ENCODE results near the gene MTG2. TPM values are rescaled to one million over a fixed set of nuclear protein-coding genes. Genes with fewer than 3 reads are reported as not detected.

MTG2 gene
- total RNA-seq, 3 donors from 2014 or later = 16.3 to 32.1 (median 25.6) TPM

DNA sequence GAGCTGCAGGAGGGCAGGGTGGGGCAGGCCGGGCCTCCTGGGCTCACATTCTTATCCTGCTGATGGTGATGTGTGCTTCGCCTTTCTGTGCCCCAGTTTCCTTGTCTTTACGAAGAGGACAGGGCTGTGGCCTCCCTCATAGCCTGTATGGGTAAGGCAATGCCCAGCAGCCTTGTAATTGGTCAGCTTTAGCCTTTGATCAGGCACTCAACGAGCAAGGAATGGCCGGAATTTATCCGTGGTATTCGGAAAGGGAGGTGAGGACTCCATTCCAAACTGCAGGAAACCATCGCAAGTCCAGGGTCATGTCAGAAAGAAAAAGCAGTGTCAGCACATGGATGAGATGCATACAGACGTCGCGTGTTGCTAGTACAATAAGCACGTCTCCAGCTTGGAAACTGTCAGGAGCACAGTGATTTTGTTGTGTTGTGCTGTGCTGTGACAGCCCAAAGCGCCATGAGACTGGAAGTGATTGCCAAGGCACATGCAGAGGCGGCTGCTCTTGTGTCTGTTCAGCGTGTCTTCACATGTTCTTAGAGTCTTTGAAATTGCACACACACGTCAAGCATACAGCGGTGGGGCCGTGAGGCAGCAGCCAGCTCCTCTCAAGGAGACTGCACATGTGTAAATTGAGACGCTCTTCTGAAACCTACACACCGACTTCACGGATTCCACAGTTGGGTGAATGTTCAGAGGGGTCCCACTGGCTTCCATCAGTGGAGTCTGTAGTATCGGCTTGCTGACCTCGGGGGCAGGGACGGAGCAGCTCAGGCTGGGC, 33.1 kb upstream of the MTG2 start:
- peak in 1 of 2 donors; percentile 65 for DNase-seq (ENCODE audit: low spot score in 2 of 2)
- no peak for TF ChIP-seq POLR2AphosphoS5 (IDR thresholded peaks at IDR 0.05)
- TF ChIP-seq POLR2A (IDR thresholded peaks at IDR 0.05) = no peak
- TF ChIP-seq, protein P1, sequence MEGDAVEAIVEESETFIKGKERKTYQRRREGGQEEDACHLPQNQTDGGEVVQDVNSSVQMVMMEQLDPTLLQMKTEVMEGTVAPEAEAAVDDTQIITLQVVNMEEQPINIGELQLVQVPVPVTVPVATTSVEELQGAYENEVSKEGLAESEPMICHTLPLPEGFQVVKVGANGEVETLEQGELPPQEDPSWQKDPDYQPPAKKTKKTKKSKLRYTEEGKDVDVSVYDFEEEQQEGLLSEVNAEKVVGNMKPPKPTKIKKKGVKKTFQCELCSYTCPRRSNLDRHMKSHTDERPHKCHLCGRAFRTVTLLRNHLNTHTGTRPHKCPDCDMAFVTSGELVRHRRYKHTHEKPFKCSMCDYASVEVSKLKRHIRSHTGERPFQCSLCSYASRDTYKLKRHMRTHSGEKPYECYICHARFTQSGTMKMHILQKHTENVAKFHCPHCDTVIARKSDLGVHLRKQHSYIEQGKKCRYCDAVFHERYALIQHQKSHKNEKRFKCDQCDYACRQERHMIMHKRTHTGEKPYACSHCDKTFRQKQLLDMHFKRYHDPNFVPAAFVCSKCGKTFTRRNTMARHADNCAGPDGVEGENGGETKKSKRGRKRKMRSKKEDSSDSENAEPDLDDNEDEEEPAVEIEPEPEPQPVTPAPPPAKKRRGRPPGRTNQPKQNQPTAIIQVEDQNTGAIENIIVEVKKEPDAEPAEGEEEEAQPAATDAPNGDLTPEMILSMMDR (IDR thresholded peaks at IDR 0.05) = no peak
- peaks cover 0 to 1% of the 10 kb centered on the region in 2 donors for H3K4me1 ChIP-seq

DNA sequence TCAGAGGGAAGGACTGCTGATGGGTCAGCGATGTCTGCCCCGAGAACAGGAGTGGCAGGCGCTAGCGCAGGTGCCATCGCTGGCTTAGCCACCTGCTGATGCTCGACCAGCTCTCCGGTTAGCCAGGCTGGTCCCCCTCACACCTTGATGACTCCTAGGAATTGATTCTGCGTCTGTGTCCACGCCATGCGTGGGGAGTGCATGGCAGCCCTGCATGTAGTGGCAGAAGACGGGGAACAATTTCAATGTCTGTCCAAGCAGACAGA, 32.6 kb upstream of the MTG2 start:
- no peak overlapping the region for H3K27ac ChIP-seq
- H3K4me3 ChIP-seq = peak overlapping the region in 1 of 3 donors; percentile 2
- intact Hi-C loops (cut with DNase I; ENCODE audit: low total_unique reads) = no loop called here
- no peaks in the 10 kb centered on the region for H3K9me3 ChIP-seq
- TF ChIP-seq POLR2AphosphoS5 (IDR thresholded peaks at IDR 0.05) (no peak), POLR2A (IDR thresholded peaks at IDR 0.05) (no peak)
- TF ChIP-seq, protein P1 (IDR thresholded peaks at IDR 0.05) = no peak
- DNase-seq (ENCODE audit: low spot score in 2 of 2) = no peak
- no peaks in the 10 kb centered on the region for H3K4me1 ChIP-seq
- H3K27me3 ChIP-seq = no peaks in the 10 kb centered on the region
- no peaks in the 10 kb centered on the region for H3K36me3 ChIP-seq

More for the DNA sequence above, 33.1 kb upstream of the MTG2 start:
- no peaks in the 10 kb centered on the region for H3K27me3 ChIP-seq
- intact Hi-C loops (cut with DNase I; ENCODE audit: low total_unique reads) = no loop called here
- H3K4me3 ChIP-seq = peak overlapping the region in 1 of 3 donors; percentile 2
- H3K27ac ChIP-seq = peak overlapping the region; percentile 4 to 45
- H3K36me3 ChIP-seq = no peaks in the 10 kb centered on the region
- H3K9me3 ChIP-seq = no peaks in the 10 kb centered on the region

DNA sequence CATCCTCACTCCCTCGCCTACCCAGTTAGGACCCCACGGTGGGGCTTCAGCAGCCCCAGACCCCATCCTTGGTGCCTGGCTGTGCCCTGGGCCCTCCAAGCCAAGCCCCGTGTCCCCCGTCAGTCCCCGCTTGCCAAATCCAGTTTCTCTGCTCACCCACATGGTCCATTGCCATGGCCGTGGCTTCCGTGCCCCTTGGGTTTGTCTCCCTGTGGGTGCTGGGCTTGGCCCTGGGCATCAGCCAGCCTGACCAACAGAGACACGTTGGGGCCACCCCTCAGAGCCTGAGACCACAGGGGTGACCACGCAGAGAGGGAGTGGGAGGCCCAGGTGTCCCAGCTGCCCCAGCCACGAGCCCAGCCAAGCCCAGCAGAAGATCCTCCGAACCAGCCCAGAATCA, 31.6 kb upstream of the MTG2 start:
- TF ChIP-seq POLR2A (IDR thresholded peaks at IDR 0.05) (no peak), POLR2AphosphoS5 (IDR thresholded peaks at IDR 0.05) (no peak)
- TF ChIP-seq, protein P1 (IDR thresholded peaks at IDR 0.05) = no peak
- DNase-seq (ENCODE audit: low spot score in 2 of 2) = no peak
- H3K36me3 ChIP-seq = no peaks in the 10 kb centered on the region
- no peaks in the 10 kb centered on the region for H3K27me3 ChIP-seq
- no peak overlapping the region for H3K4me3 ChIP-seq
- H3K9me3 ChIP-seq = no peaks in the 10 kb centered on the region
- H3K27ac ChIP-seq = no peak overlapping the region
- intact Hi-C loops (cut with DNase I; ENCODE audit: low total_unique reads) = no loop called here
- no peaks in the 10 kb centered on the region for H3K4me1 ChIP-seq

DNA sequence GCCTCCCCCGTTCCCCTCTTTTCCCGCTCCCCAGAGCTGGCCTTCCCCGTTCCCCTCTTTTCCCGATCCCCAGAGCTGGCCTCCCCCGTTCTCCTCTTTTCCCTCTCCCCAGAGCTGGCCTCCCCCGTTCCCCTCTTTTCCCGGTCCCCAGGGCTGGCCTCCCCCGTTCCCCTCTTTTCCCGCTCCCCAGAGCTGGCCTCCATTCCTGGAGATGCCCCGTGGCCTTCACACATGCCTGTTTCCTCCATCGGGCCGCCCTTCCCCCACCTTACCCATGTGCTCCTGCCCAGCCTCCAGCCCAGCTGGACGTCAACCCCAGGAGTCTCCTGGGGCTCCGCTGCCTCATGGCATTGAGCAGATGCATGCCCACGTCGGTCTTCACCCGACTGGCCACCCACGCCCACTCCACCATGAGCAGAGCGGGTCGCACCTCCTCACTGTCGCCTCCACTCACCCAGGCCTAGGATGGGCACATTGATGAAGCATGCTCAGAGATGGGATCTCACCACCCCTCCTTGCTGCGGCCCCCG, 30.9 kb upstream of the MTG2 start:
- DNase-seq (ENCODE audit: low spot score in 2 of 2) = no peak
- intact Hi-C loops (cut with DNase I; ENCODE audit: low total_unique reads) = no loop called here
- Histone ChIP-seq H3K27ac (no peak overlapping the region), H3K4me1 (no peaks in the 10 kb centered on the region), H3K9me3 (no peaks in the 10 kb centered on the region), H3K27me3 (no peaks in the 10 kb centered on the region), H3K4me3 (no peak overlapping the region), H3K36me3 (no peaks in the 10 kb centered on the region)
- TF ChIP-seq POLR2A (IDR thresholded peaks at IDR 0.05) (no peak), POLR2AphosphoS5 (IDR thresholded peaks at IDR 0.05) (no peak)
- TF ChIP-seq, protein P1 (IDR thresholded peaks at IDR 0.05) = no peak

DNA sequence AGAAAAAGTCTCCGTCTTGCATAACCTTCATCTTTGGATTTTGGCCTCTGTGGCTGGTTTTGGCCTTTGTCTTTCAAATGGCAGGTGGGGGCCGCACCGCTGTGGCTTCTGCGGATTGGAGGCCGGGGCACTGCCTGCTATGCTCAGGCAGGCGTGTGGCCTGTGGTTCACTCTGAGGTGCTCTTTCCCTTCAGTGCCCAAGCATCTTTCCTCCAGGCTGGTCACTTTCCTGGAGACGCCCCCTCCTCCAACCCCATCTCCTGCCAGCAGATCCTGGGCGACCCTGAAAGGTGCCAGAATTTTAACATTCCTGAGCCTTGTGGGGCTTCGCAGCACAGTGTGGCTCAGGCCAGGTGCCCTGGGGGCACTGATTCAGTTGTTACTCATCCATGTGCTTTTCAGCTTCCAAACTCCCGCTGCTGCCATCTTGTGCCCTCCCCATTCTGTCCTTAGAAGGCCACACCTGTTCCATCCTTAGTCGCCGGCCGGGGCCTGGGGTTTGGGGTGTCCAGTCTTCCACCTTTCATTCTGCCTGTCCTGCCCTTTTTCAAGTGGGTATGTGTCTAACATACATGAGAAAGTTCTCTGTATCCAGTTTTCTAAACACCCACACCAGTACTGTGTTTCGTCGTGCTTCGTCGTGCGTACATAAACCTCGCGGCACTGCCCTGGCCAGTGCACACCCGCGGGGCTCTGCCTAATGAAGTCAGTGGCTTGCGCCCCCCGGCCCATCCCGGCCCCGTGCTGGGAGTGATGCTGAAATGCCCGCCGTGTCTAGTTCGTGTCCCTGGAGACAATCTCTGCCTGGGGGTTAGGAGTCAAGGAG, 27.2 kb upstream of the MTG2 start:
- DNase-seq (ENCODE audit: low spot score in 2 of 2) = peak in 1 of 2 donors; percentile 42
- no peaks in the 10 kb centered on the region for H3K36me3 ChIP-seq
- no peak for TF ChIP-seq POLR2AphosphoS5 (IDR thresholded peaks at IDR 0.05)
- TF ChIP-seq, protein P1 (IDR thresholded peaks at IDR 0.05) = no peak
- TF ChIP-seq POLR2A (IDR thresholded peaks at IDR 0.05) = no peak
- no peaks in the 10 kb centered on the region for H3K9me3 ChIP-seq
- H3K27ac ChIP-seq = no peak overlapping the region
- intact Hi-C loops (cut with DNase I; ENCODE audit: low total_unique reads) = no loop called here
- H3K27me3 ChIP-seq = no peaks in the 10 kb centered on the region
- no peak overlapping the region for H3K4me3 ChIP-seq
- H3K4me1 ChIP-seq = no peaks in the 10 kb centered on the region
